HG02642 (cell line): ENCODE measurements around the gene ANO6.

Source experiments
- ATAC-seq: cut with Tn5 transposase; IDR thresholded peaks from one replicate; pipeline ENCODE4 v1.9.1; 2021; ENCODE audit warnings: mild to moderate bottlenecking; ENCODE audit not compliant: unreplicated experiment, poor library complexity

Gene ANO6

GRCh38 chr12:45212064-45212463 lies 3.8 kb upstream of the ANO6 start:
- ATAC-seq, result no peak

- ATAC-seq, result no peak
Measured at GRCh38 chr12:45213107-45213506, 2.8 kb upstream of the ANO6 start.

GRCh38 chr12:45214071-45214470 lies 1.8 kb upstream of the ANO6 start:
- no peak for ATAC-seq

GRCh38 chr12:45214749-45215418 lies 1.0 kb upstream of the ANO6 start:
- ATAC-seq, result no peak

- peak; percentile 52 for ATAC-seq
Measured at GRCh38 chr12:45216230-45216982, 511 bp downstream of the ANO6 start.

GRCh38 chr12:45216983-45217485 lies 1.1 kb downstream of the ANO6 start:
- ATAC-seq, result no peak

- ATAC-seq, result no peak
Measured at GRCh38 chr12:45217846-45218245, 2.0 kb downstream of the ANO6 start.

GRCh38 chr12:45219621-45220020 lies 3.7 kb downstream of the ANO6 start:
- ATAC-seq, result no peak

- no peak for ATAC-seq
Measured at GRCh38 chr12:45220363-45220931, 4.6 kb downstream of the ANO6 start.

- no peak for ATAC-seq
Measured at GRCh38 chr12:45220969-45221368, 5.1 kb downstream of the ANO6 start.

- no peak for ATAC-seq
Measured at GRCh38 chr12:45223868-45224267, 8.0 kb downstream of the ANO6 start.

- ATAC-seq, result no peak
Measured at GRCh38 chr12:45224311-45224710, 8.4 kb downstream of the ANO6 start.

GRCh38 chr12:45226021-45226420 lies 10.1 kb downstream of the ANO6 start:
- ATAC-seq, result no peak

GRCh38 chr12:45227316-45228067 lies 11.6 kb downstream of the ANO6 start:
- no peak for ATAC-seq

- ATAC-seq, result no peak
Measured at GRCh38 chr12:45231515-45232145, 15.7 kb downstream of the ANO6 start.

GRCh38 chr12:45232146-45232755 lies 16.4 kb downstream of the ANO6 start:
- no peak for ATAC-seq

- ATAC-seq, result peak; percentile 63
Measured at GRCh38 chr12:45232756-45233372, 17.0 kb downstream of the ANO6 start.

GRCh38 chr12:45234139-45234865 lies 18.4 kb downstream of the ANO6 start:
- ATAC-seq, result peak; percentile 24
